GF-D8 (cell line): ENCODE data around the gene TCL1A.

Experiments
- DNase-seq: peaks from one replicate; lab custom pipeline; 2025; lab: John Stamatoyannopoulos, UW

Gene TCL1A

DNA sequence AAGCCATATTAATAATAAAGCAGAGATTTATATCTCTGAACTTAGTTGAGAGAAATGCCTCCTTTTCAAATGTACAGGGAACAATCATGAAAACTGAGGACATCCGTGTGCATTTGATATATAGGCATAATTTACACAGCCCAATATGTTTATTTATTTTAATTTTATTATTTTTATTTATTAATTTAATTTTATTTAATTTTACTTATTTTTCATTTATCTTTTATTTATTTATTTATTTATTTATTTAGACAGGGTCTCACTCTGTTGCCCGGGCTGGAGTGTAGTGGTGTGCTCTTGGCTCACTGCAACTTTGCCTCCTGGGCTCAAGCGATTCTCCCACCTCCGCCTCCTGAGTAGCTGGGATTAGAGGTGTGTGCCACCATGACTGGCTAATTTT lies 8.4 kb downstream of the TCL1A start:
- no peak for DNase-seq

DNA sequence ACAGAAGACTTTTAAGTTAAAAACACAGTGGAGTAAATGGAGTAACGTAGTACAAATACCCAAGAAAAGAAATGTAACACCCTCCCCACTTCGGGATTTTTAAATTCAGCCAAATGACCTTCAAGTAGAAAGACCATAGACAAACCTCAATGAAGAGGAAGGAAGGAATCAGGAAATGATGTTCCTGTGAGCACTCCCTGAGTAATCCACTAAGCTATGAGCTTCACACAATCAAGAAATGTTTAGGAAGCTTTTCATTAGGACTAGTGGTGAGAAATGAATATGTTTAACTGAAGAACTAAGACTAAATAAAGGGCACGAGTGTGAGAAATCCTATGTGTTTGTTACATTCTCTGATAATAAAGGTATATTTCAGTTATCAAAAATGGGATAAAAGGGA lies 10.1 kb downstream of the TCL1A start:
- DNase-seq = no peak

DNA sequence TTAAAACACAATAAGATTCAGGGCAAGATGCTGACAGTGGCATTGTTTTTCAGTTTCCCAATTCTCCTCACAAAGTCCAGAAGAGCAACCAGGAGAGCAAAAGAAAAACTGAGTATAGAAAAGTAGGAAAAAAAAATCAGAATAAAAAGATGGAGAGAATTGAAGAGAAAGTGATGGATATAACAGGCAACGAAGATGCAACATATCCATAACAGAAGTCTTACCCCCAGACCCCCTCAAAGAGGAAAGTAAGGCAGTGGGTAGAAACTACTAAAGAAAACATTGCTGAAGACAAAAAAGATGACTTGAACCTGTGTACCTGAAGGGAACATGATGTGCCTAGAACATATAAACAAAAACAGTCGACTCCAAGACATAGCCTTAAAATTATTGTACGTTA lies 10.6 kb downstream of the TCL1A start:
- DNase-seq = no peak

DNA sequence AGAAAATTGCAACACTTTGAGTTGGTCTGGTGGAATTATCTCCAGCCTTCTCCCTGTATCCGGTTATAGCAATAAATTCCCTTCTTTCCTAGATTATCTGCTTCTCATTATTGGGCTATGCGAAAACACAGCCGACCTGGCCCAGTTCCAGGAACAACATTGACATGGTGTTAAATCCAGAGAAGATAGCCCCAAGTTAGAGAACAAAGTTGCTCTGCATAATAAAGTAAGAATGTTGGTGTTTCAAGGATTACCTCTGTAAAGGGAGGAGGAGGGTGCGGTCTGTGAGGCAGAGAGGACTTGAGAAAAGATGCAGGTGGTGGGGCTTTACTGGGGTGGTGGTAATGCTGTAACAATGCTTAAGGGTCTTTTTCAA lies 12.1 kb downstream of the TCL1A start:
- no peak for DNase-seq

DNA sequence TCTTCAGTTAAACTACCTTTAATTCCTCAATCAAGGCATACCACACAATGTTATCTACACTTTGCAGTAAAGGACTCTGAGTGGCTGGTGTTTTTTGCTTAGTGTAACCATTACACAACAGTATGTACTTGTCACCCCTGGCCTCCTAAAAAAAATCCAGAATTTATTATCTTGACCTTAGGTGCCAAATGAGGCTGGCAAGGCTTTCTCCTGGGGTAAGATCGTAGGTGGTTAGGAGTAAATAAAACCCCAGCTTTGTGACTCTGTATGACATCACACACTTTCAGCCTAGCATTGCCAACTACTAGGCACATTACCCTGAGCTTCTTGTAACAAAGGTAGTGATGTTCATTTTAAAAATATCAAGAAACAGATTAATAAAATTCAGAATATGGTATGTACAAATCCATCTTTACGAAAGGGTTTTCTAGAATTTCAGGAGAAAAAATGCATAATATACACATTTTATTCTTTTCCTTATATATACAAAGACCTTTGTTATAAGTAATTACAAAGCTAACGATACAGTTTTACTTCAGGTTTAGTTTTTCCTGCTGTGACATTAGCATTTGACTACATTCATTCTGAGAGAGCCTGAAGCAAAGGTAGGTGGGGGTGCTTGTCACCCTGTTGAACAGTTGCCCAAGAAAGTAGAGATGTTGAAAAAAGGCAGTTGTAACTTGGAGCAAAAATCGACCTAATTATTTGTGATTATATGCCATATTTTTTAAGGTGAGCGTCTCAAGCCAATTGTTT lies 13.5 kb downstream of the TCL1A start:
- no peak for DNase-seq

DNA sequence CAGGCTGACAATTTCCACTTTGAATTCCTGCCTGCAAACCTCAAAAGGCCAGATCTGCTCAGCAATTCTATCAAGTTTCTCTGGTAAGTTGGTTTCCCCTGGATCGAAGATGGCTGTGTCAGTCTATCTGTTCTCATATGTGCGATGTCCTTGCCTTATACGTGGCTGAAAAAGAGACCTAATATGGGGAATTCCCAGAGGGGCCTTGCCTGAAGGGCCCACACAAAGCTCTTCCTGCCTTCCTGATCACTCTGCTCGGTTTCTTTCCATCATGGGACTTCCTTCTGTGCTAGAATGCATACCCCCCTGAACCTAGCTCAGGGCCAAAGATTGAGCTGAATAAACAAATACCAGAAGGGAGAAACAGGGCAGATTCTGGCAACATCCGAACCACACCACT lies 14.5 kb downstream of the TCL1A start:
- DNase-seq = no peak

DNA sequence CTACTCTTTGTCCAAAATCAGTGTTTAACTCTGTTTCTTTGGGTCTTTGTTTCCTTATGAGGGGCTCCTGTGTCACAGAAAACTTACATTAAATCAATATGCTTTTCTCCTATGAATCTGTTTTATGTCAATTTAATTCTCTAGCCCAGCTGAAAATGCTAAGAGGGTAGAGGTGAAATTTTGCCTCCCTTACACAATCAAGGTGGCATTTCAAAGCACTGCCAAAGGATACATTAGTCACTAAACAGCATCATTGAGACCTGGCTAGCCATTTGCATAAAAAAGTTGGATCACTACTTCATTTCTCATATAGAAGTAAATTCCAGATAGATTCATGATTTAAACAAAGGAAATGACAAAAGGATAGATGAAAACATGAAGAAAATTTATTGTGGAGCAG lies 15.6 kb downstream of the TCL1A start:
- no peak for DNase-seq

DNA sequence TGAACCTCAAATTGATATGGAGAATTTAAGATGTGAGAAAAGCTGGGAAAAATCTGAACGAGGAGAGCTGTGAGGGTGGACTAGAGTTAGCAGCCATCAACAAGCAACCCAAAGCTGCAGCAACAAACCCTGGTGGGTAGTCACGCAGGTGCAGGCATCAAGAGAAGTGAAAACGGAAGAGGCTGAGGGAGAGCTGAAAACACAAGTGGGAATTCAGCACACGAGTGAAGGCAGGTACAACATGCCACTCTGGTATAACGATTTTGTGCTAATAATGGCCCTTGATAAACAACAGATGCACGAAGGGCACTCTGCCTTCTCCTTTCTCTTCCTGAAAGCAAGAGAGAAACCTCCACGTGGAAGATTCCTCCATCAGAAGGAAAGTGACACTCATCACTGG lies 16.2 kb downstream of the TCL1A start:
- no peak for DNase-seq

DNA sequence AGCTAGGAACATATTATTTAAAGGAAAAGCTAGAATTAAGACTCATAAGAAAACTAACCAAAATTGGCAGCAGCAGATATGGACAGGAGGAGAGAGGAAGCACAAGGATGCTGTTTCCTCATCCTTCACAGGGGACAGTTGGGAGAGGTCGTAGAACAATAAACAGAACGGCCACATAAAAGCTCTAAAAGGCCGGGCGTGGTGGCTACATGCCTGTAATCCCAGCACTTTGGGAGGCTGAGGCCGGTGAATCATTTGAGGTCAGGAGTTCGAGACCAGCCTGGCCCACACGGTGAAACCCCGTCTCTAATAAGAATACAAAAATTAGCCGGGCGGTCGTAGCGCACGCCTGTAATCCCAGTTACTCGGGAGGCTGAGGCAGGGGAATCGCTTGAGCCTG lies 17.2 kb downstream of the TCL1A start:
- DNase-seq = no peak

DNA sequence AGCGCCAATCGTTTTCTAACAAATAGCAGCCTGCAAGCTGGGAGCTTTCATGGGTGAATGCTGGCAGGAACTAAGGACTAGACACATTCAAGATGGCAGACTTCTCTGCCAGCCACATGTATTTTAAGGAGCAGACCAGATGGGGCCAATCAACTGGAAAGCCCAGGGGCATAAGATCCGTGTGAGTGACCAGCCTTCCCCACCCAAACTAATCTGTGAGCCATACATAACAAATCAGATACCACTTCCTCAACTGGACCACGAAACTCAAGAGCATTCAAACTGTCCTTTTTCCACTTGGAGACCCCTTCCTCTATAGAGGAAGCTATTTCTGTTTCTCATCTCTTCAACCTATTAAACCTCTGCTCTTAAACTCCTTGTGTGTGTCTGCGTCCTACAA lies 18.0 kb downstream of the TCL1A start:
- no peak for DNase-seq

DNA sequence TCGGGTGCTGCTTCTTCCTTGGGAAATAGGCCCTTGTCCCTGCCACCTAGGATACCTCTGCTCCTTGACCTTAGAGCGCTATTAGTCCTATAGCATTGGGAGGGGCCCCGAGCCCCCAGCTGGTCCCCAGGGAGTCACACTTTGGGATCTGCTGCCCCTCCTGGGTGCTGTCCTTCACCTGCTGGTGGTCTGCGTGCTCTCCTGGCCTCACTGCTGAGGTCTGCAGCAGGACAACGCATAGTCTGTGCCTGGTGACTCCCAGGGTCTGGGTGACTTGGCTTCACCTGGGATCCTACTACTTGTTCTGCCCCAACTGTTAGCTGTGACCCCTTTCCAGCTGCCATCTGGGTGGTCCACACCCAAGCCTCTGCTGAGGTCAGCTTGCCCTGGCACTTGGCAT lies 18.9 kb downstream of the TCL1A start:
- no peak for DNase-seq

DNA sequence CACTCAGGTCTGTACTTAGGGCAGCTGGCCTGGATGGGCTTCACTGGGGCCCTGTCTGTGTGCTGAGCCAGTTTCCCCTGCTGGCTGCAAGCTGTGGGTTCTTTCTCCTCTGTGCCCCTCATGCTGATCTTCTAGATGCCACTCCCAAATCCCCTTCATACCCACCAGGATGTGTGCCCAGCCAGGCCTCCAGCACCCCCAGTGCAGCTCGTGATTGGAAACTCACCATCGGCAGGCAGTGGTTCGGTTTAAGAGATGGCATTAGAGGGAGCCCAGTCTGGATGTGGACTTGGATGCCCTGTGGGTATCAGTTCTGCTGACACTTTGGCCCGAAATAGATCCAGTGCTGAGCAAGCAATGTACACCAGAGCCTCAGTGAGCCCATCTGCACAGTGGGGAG lies 21.8 kb downstream of the TCL1A start:
- no peak for DNase-seq

DNA sequence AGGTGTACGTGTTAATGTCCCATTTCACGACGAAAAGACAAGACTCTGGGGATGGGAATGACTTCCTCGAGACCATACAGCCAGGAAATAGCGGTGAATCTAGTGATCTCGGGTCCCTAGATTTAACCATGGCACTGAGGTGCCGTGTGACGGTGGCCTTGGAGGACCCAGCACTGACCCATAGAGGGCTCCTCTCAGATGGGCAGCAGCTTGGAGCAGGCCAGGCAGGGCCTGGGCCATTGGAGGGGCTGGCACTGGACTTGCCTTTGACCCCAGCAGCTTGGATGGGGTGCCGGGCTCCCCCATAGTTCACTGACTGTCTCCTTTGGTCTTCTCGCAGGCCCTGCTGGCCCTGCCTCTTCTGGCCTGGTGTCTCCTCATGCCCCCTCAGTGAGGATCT lies 22.3 kb downstream of the TCL1A start:
- DNase-seq = no peak

DNA sequence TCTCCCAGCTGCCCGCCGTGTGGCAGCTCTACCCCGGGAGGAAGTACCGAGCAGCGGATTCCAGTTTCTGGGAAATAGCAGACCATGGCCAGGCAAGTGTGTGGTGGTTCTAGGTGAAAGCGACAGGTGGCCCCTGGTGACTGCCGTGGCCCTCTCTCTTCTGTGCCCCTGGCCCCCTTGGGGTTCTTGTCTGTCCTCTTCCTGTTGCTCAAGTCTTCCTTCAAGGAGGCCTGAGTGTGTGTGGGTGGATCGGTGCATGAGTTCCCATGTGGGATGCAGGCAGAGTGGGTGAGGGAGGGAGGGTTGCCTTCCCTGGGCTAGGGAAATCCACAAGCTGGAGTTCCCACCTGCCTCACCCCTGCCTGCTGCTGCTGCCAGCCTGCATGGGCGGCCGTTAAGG lies 23.1 kb downstream of the TCL1A start:
- no peak for DNase-seq

DNA sequence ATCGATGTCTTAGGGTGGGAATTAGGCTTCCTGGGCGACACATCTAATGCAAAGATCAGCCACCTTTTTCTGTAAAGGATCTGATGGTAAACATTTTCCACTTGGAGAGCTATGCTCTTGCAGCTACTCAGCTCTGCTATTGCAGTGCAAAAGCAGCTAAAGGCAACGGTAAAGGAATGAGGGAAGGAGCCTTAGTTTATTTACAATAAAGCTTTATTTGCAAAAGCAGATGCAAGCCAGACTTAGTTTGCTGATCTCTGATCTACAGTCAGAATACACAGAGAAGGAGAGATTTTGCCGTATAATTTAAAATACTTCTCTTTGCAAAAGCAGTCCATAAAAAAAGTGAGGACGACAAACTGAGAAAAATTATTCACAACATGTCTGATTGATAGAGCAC lies 24.5 kb downstream of the TCL1A start:
- no peak for DNase-seq

DNA sequence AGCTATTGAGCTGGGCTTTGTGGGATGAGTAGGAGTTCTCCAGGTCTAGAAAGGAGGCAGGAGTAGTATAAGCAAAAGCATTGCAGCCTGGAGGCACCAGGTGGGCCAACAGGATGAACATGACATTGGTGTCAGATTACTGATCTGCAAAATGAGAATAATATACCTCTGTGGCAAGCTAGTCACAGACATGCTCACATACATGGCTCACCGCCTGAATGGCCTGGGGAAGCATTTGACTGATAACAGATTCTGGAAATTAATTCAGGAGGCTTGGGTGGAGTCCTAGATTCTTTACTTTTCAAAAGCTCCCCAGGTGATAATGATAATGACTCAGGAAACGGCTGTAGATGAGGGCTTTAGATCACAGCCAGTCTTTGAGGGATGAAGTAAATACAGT lies 27.0 kb downstream of the TCL1A start:
- DNase-seq = no peak

DNA sequence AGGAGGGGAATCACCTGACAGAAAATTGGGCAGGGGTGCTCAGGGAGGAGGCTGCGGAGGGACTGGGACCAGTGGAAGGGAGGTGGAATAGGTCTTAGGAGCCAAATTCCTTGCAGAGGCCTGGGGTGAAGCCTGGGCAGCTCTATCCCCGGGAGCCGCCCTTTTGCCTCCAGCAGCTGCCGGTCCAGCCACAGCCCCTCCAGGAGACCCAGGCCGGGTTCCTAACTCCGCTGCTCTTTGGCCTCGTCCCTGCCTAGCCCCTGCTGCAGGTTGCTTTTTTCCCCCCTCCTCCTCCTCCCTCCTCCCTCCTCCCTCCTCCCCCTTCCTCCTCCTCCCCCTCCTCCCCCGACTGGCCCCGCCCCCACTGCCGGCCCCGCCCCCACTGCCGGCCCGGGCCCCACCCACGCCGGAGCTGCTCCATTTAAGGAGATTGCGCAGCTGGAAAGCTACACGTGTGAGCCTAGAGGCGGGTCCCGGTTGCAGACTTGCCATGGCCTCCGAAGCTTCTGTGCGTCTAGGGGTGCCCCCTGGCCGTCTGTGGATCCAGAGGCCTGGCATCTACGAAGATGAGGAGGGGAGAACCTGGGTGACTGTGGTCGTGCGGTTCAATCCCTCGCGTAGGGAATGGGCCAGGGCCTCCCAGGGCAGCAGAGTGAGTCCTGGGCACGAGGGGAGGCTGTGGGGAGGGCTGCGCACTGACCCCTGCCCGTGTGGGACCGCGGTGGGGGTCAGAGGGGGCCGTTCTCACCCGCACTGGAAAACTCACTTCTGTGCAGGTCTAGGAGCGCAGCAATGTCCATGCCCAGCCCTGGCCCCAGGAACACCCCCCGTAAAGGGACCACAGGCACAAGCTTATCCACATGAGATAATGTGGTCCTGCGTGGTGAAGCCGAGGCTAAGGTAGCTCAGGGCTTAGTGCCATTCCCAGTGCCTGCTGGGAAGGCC lies 27.7 kb downstream of the TCL1A start, which contains the start of gene TCL1B:
Gene TCL1B, plus strand, starts transcription at position 449 of the 945 bp plus-strand sequence. Its CDS starts 42 bp downstream, at position 491.
- DNase-seq = no peak

DNA sequence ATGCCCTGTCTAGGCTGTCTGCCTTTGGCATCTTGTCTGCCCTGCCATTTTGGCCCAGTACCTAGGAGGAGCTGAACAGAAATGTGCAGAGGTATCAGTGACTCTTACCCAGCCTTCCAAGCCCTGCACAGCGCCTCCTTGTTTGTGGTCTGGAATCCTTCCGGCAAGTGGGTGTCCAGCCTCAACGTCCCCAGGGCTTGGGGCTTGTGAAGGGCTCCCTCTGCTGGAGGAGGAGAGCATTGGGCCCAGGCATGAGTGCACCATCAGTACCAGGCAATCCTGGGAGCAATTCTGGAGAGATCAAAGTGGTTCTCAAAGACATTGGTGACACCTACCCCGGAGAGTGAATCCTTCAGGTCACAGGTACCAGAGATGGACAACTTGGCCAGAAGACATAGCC lies 30.1 kb downstream of the TCL1A start:
- no peak for DNase-seq

DNA sequence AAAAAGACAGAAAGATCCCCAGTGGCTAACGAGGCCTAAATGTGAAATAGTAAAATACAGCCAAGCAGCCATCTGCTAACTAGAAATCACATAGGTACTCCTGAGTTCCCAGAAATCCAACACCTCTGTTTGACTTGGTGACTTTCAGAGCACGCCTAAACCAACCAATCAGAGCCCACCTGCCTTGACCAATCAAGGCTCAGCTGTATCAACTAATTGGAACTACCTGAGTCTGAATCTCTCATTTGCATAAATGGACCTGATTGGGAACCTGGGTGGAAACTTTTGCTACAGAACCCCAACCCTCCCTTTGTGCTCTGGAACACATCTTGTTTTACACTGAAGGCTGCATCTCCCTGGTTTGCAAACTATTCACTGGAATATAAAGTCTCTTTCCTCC lies 32.8 kb downstream of the TCL1A start:
- no peak for DNase-seq

DNA sequence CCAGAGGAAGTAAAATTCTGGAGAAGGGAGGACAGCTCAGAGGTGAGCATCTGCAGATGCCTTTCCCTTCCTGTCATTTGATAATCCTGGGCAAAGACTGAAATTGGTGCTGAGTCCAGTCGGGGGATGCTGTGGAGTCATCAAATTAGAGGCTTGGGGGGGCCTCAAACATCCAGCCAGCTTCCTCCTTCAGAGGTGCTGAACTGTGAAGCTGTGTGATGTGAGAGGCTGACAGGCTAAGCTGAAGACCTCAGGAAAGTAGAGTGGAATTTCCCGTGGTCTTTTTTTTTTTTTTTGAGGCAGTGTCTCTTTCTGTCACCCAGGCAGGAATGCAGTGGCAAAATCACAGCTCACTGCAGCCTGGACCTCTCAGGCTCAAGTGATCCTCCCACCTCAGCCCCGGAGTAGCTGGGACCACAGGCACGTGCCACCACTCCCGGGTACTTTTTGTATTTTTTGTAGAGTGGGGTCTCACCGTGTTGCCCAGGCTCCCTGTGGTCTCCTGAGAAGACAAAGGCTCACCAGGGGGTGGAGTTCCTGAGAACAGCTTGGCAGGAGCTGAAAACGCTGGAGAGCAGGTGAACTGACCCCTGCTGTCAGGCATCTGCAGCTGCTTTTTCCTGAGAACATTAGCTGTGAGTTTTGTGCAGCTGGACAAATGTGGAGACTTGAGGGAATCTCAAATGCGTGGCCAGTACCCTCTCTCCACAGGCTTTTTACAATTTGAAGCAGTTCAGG lies 33.8 kb downstream of the TCL1A start:
- DNase-seq = no peak

DNA sequence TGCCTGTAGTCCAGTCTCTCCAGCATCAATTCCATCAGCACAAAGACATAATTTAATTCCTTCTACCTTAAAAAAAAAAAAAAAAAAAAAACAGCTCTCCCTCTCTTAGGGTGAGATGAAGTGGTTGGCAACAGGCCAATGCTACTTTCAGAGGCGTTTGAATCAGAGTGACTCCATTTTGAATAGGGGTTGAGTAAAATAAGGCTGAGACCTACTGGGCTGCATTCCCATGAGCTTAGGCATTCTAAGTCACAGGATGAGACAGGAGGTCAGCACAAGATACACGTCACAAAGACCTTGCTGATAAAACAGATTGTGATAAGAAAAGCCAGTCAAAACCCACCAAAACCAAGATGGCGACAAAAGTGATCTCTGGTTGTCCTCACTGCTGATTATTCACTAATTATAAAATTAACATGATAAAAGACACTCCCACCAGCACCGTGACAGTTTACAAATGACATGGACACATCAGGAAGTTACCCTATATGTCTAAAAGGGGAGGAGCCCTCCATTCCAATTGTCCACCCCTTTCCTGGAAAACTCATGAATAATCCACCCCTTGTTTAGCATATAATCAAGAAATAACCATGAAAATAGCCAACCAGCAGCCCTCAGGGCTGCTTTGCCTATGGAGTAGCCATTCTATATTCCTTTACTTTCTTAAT lies 34.6 kb downstream of the TCL1A start:
- no peak for DNase-seq

DNA sequence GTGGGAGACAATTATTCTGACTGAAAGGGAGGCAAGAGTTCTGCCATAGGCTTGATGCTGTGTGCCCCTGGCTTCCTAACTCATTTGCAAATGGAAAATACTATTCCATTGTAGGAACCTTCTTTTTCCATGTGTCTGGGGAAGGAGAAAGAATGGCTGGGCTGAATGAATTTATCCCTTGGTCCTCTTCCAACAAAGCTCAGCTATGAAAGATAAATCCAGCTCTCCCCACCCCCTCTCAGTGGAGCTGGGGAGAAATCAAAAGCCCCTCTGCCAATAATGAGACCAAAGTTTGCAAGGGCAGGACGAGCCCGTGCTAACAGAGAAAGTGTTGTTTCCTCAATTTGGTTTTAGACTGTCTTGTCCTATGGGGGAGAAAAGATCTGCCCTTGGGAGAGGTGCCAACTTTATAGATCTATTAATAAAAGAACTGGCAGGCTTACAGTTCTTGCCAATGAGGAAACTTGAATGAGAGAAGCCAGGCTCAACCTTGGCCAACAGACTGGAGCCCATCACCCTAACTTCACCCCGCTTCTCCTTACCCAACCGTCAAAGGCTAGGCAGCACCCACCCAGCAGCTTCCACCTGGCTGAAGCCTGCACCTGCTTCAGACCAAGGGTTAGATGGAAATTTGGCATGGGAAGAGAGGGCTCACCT lies 36.6 kb downstream of the TCL1A start:
- no peak for DNase-seq
